Neural cell (in vitro differentiated cells): ENCODE measurements around the gene RBM19. TPM values are rescaled to one million over a fixed set of nuclear protein-coding genes. Genes with fewer than 3 reads are reported as not detected.
A peak's percentile ranks its signal among the peaks of the same experiment; 100 is the strongest.

ENCODE experiments used
- H2AFZ ChIP-seq: fragments of 200-600, 300-800 bp; sonication (generic), shearing (Covaris generic); 2 replicates; pipeline ENCODE4 v1.6.0; 2014; ENCODE audit warnings: low read depth, mild to moderate bottlenecking, antibody characterized with exemption, low read length, moderate library complexity
- H3F3A ChIP-seq: fragments of 200-600 bp; shearing (Covaris generic); 2 replicates; pipeline ENCODE4 v1.6.1; 2016; ENCODE audit warnings: mild to moderate bottlenecking, moderate library complexity, mixed read lengths, antibody characterized with exemption, low read length; ENCODE audit not compliant: insufficient read depth, poor library complexity, severe bottlenecking
- H3K27ac ChIP-seq: fragments of 200-600, 300-800 bp; sonication (generic), shearing (Covaris generic); 2 replicates; pipeline ENCODE4 v1.5.1; 2014; ENCODE audit warnings: mild to moderate bottlenecking, low read length, moderate library complexity
- H3K27me3 ChIP-seq: fragments of 300-800, 200-600 bp; sonication (generic), shearing (Covaris generic); 2 replicates; pipeline ENCODE4 v1.6.0; 2014; ENCODE audit warnings: mild to moderate bottlenecking, low read depth, low read length, moderate library complexity; ENCODE audit not compliant: insufficient read depth
- H3K36me3 ChIP-seq: fragments of 300-800, 200-600 bp; sonication (generic), shearing (Covaris generic); 2 replicates; pipeline ENCODE4 v1.5.1; 2014; ENCODE audit warnings: mild to moderate bottlenecking, antibody characterized with exemption, low read length, moderate library complexity; ENCODE audit not compliant: insufficient read depth
- H3K4me2 ChIP-seq: fragments of 300-800, 200-600 bp; sonication (generic), shearing (Covaris generic); 2 replicates; pipeline ENCODE4 v1.6.0; 2014; ENCODE audit warnings: mild to moderate bottlenecking, low read length
- H3K4me3 ChIP-seq: fragments of 300-800, 200-600 bp; sonication (generic), shearing (Covaris generic); 2 replicates; pipeline ENCODE4 v1.5.1; 2014; ENCODE audit warnings: mild to moderate bottlenecking, low read length, moderate library complexity
- H3K79me2 ChIP-seq: fragments of 200-600 bp; shearing (Covaris generic); replicated peaks from 2 replicates; pipeline ENCODE4 v1.6.0; 2014; ENCODE audit warnings: mild to moderate bottlenecking, low read length, moderate library complexity; ENCODE audit not compliant: insufficient read depth
- H3K9ac ChIP-seq: fragments of 300-800, 200-600 bp; sonication (generic), shearing (Covaris generic); 2 replicates; pipeline ENCODE4 v1.6.1; 2016; ENCODE audit warnings: mild to moderate bottlenecking, low read length, mixed read lengths
- H3K9me2 ChIP-seq: fragments of 200-600 bp; shearing (Covaris generic); 2 replicates; pipeline ENCODE4 v1.6.1; 2016; ENCODE audit warnings: mild to moderate bottlenecking, low read length, mixed read lengths; ENCODE audit not compliant: insufficient read depth
- H3K9me3 ChIP-seq: fragments of 200-600, 300-800 bp; sonication (generic), shearing (Covaris generic); 2 replicates; pipeline ENCODE4 v1.6.1; 2016; ENCODE audit warnings: mild to moderate bottlenecking, mixed run types, low read length, moderate library complexity, mixed read lengths
- H4K20me1 ChIP-seq: fragments of 200-600 bp; shearing (Covaris generic); 2 replicates; pipeline ENCODE4 v1.6.1; 2016; ENCODE audit warnings: mild to moderate bottlenecking, mixed run types; ENCODE audit not compliant: insufficient read depth
- CTCF ChIP-seq: fragments of 450-650 bp; IDR thresholded peaks from 2 replicates; pipeline ENCODE4 v1.5.1; 2014; ENCODE audit warnings: antibody characterized with exemption, mild to moderate bottlenecking, moderate library complexity; ENCODE audit not compliant: poor library complexity, severe bottlenecking
- EP300 ChIP-seq: fragments of 450-650 bp; conservative IDR thresholded peaks from 2 replicates; pipeline ENCODE4 v1.6.1; 2014; ENCODE audit warnings: antibody characterized with exemption, mild to moderate bottlenecking, moderate library complexity; ENCODE audit not compliant: poor library complexity, severe bottlenecking
- EZH2 ChIP-seq: fragments of 200-600, 300-800 bp; shearing (Covaris generic), sonication (generic); IDR thresholded peaks from 2 replicates; pipeline ENCODE4 v1.6.1; 2014; ENCODE audit warnings: antibody characterized with exemption, low read length, borderline replicate concordance, mild to moderate bottlenecking; ENCODE audit not compliant: insufficient read depth, poor library complexity, severe bottlenecking
- MXI1 ChIP-seq: fragments of 450-650 bp; conservative IDR thresholded peaks from 2 replicates; pipeline ENCODE4 v1.6.1; 2014; ENCODE audit warnings: antibody characterized with exemption, mild to moderate bottlenecking; ENCODE audit not compliant: poor library complexity, severe bottlenecking
- RAD21 ChIP-seq: fragments of 450-650 bp; conservative IDR thresholded peaks from 2 replicates; pipeline ENCODE4 v1.6.1; 2014; ENCODE audit warnings: antibody characterized with exemption, mild to moderate bottlenecking, moderate library complexity
- REST ChIP-seq: IDR thresholded peaks from 2 replicates; pipeline ENCODE4 v1.6.1; 2012; ENCODE audit warnings: borderline replicate concordance
- SMC3 ChIP-seq: fragments of 450-650 bp; conservative IDR thresholded peaks from 2 replicates; pipeline ENCODE4 v1.6.1; 2014; ENCODE audit warnings: antibody characterized with exemption, mild to moderate bottlenecking, moderate library complexity; ENCODE audit not compliant: poor library complexity
- TAF1 ChIP-seq: IDR thresholded peaks from 2 replicates; pipeline ENCODE4 v1.6.1; 2012; ENCODE audit warnings: low read depth
- polyA plus RNA-seq: library from polyadenylated mRNA; depleted of rRNA; stranded (reverse); fragments of >200 nt; gene quantifications from 2 replicates; pipeline ENCODE4 v1.2.3, GENCODE V29; 2014

The RBM19 gene
- polyA plus RNA-seq, 1 donor from 2014 or later = 14.2 TPM

- Histone ChIP-seq H3K4me3 (peak overlapping the region; percentile 16), H3K9me3 (no peaks in the 10 kb centered on the region), H3F3A (no peaks in the 10 kb centered on the region), H4K20me1 (no peaks in the 10 kb centered on the region), H3K9ac (peak overlapping the region; percentile 29), H3K36me3 (no peaks in the 10 kb centered on the region), H3K27me3 (no peaks in the 10 kb centered on the region), H2AFZ (no peak overlapping the region), H3K4me2 (peak overlapping the region; percentile 9), H3K27ac (peak overlapping the region; percentile 41), H3K79me2 (no peaks in the 10 kb centered on the region), H3K9me2 (no peaks in the 10 kb centered on the region)
- TF ChIP-seq EP300 (no peak), RAD21 (peak; percentile 26), SMC3 (peak; percentile 29)
These were observed 130.2 kb downstream of the RBM19 start for GRCh38 chr12:113835896-113836295.

GRCh38 chr12:113835433-113835832 lies 130.7 kb downstream of the RBM19 start:
- no peak overlapping the region for H3K4me3 ChIP-seq
- no peaks in the 10 kb centered on the region for H3F3A ChIP-seq
- peak overlapping the region; percentile 41 for H3K27ac ChIP-seq
- no peak overlapping the region for H3K4me2 ChIP-seq
- H3K9me2 ChIP-seq = no peaks in the 10 kb centered on the region
- TF ChIP-seq TAF1 (no peak), CTCF (no peak), REST (no peak), RAD21 (no peak), SMC3 (no peak), MXI1 (no peak)
- H3K79me2 ChIP-seq = no peaks in the 10 kb centered on the region
- peak overlapping the region; percentile 29 for H3K9ac ChIP-seq
- no peak overlapping the region for H2AFZ ChIP-seq
- no peaks in the 10 kb centered on the region for H3K36me3 ChIP-seq
- H3K9me3 ChIP-seq = no peaks in the 10 kb centered on the region
- no peaks in the 10 kb centered on the region for H4K20me1 ChIP-seq
- no peaks in the 10 kb centered on the region for H3K27me3 ChIP-seq

- H4K20me1 ChIP-seq = no peaks in the 10 kb centered on the region
- H3K4me2 ChIP-seq = no peak overlapping the region
- no peak overlapping the region for H3K27ac ChIP-seq
- no peaks in the 10 kb centered on the region for H3K9me2 ChIP-seq
- no peak overlapping the region for H3K4me3 ChIP-seq
- no peak for TF ChIP-seq MXI1
- no peak for TF ChIP-seq CTCF
- TF ChIP-seq EP300 = no peak
- no peak for TF ChIP-seq REST
- TF ChIP-seq EZH2 = no peak
- H3K27me3 ChIP-seq = no peaks in the 10 kb centered on the region
- H3K79me2 ChIP-seq = no peaks in the 10 kb centered on the region
- no peaks in the 10 kb centered on the region for H3K36me3 ChIP-seq
- no peak overlapping the region for H2AFZ ChIP-seq
- no peaks in the 10 kb centered on the region for H3K9me3 ChIP-seq
- H3F3A ChIP-seq = no peaks in the 10 kb centered on the region
- H3K9ac ChIP-seq = no peak overlapping the region
These were observed 132.7 kb downstream of the RBM19 start for GRCh38 chr12:113833422-113833821.
